ENCODE results near the gene JPH4. TPM values are rescaled to one million over a fixed set of nuclear protein-coding genes. Genes with fewer than 3 reads are reported as not detected.

The JPH4 gene
- total and polyA plus RNA-seq, 2 of the 8 experiments (the other 6 are each of a cell fraction or from before 2014, with no cell fraction given) = 23.9 to 46.7 TPM

GRCh38 chr14:23580152-23580926 is 1.7 kb upstream of the JPH4 start:
- peak overlapping the region in 1 of 2 experiments; percentile 1; a peak in 1 of 4 replicates for H3K4me2 ChIP-seq (ENCODE audit: insufficient read depth in 1 of 2, low read depth in 2 of 2, low read length in 2 of 2)
- H3K18ac ChIP-seq (ENCODE audit: extremely low read depth, low read length) = no peak overlapping the region; the same call in none of the 2 replicates
- no peak overlapping the region for H3K9ac ChIP-seq (replicated peaks in 1 of 4; ENCODE audit: extremely low read depth in 1 of 4, low read depth in 3 of 4, low read length in 3 of 4)
- no peaks in the 10 kb centered on the region for H3K79me1 ChIP-seq (ENCODE audit: low read depth, low read length)
- H2BK120ac ChIP-seq (replicated peaks; ENCODE audit: low read depth, low read length) = no peak overlapping the region
- peak overlapping the region; percentile 4; the same call in 1 of the 2 replicates for H4K8ac ChIP-seq (ENCODE audit: extremely low read depth, insufficient read depth, low read length)
- no peak for TF ChIP-seq RFX5 (IDR thresholded peaks at IDR 0.05; ENCODE audit: borderline replicate concordance, low read depth, low read length)
- TF ChIP-seq GABPA (IDR thresholded peaks at IDR 0.05; ENCODE audit: borderline replicate concordance, insufficient read depth, low read length) = no peak
- no peak for TF ChIP-seq CTBP2 (IDR thresholded peaks at IDR 0.05; ENCODE audit: borderline replicate concordance, insufficient read depth, insufficient read length, low read length)
- TF ChIP-seq E2F6 (IDR thresholded peaks at IDR 0.05) = no peak
- no peak overlapping the region for H4K5ac ChIP-seq (ENCODE audit: insufficient read length, low read depth, low read length)
- H3K14ac ChIP-seq (ENCODE audit: insufficient read length) = no peak overlapping the region
- H4K20me1 ChIP-seq (replicated peaks in 1 of 2; ENCODE audit: control insufficient read depth in 1 of 2, insufficient read depth in 2 of 2, low read length in 2 of 2) = peaks cover 2% of the 10 kb centered on the region in 2 experiments
- H2BK20ac ChIP-seq (ENCODE audit: low read length) = no peak overlapping the region
- ChIA-PET CTCF (ENCODE audit: partially characterized antibody) (interaction anchor here (1.1 to 2.4 kb wide), 10 partner anchors 9 to 500 kb away, joined by 3 to 7 read pairs (median 4); no protein-coding TSS in a partner anchor), POLR2A (ENCODE audit: partially characterized antibody) (interaction anchor here (0.6 to 3.8 kb wide), 5 partner anchors 12 to 114 kb away, joined by 3 to 14 read pairs (median 6); partner anchors contain the start of gene AP1G2)
- H3K27me3 ChIP-seq (replicated peaks in 1 of 4; ENCODE audit: control insufficient read depth in 3 of 4, extremely low read depth in 1 of 4, insufficient read depth in 3 of 4, low read length in 3 of 4) = peaks cover 14 to 25% (median 20%) of the 10 kb centered on the region in 4 experiments; a peak in 6 of 7 replicates
- no peak overlapping the region; the same call in 1 of the 2 replicates for H2AFZ ChIP-seq (ENCODE audit: low read length)
- no peak overlapping the region for H4K91ac ChIP-seq (replicated peaks; ENCODE audit: insufficient read length, low read length)
- 92% methylated on average over 15 of the region's 24 CpGs; no CpG with 5 or more reads in 1 of the 2 experiments for WGBS, 2 experiments (ENCODE audit: extremely low coverage in 1 of 2, insufficient coverage in 1 of 2, insufficient read length in 1 of 2, insufficient replicate concordance in 2 of 2, low coverage in 1 of 2, low lambda C conversion rate in 2 of 2, missing lambda C conversion rate in 1 of 2)
- no peak overlapping the region for H3K4me3 ChIP-seq (ENCODE audit: extremely low read depth in 1 of 4, insufficient read depth in 2 of 4, low read depth in 3 of 4, low read length in 4 of 4)
- FAIRE-seq (no peak), DNase-seq (ENCODE audit: low read depth in 1 of 2, low spot score in 2 of 2) (no peak)
- H3K4ac ChIP-seq (replicated peaks; ENCODE audit: insufficient read length, low read depth, low read length) = no peak overlapping the region
- H2AK5ac ChIP-seq (ENCODE audit: low read depth, low read length) = no peak overlapping the region
- H3K56ac ChIP-seq (replicated peaks; ENCODE audit: insufficient read length, low read depth, low read length) = no peak overlapping the region
- H3K79me2 ChIP-seq (ENCODE audit: control insufficient read depth in 1 of 2, insufficient read depth in 2 of 2, low read length in 2 of 2) = no peaks in the 10 kb centered on the region
- H3K36me3 ChIP-seq (ENCODE audit: control insufficient read depth in 2 of 4, insufficient read depth in 4 of 4, low read length in 3 of 4) = peaks cover 0 to 4% (median 0%) of the 10 kb centered on the region in 4 experiments; a peak in 1 of 8 replicates
- peak overlapping the region; percentile 80; the same call in 1 of the 2 replicates for H2BK12ac ChIP-seq (ENCODE audit: low read depth, low read length)
- H3K27ac ChIP-seq (ENCODE audit: low read depth, low read length) = no peak overlapping the region
- H2BK15ac ChIP-seq (ENCODE audit: low read length) = peak overlapping the region; percentile 77; the same call in 1 of the 2 replicates
- no peak overlapping the region for H3K23ac ChIP-seq (ENCODE audit: insufficient read length)
- H3K9me3 ChIP-seq (ENCODE audit: insufficient read depth in 2 of 2, low read depth in 1 of 2, low read length in 1 of 2) = no peaks in the 10 kb centered on the region; a peak in 1 of 4 replicates
- H3K4me1 ChIP-seq (replicated peaks in 1 of 4; ENCODE audit: control insufficient read depth in 3 of 4, insufficient read depth in 4 of 4, low read length in 3 of 4) = peaks cover 5 to 13% (median 9%) of the 10 kb centered on the region in 4 experiments; a peak in 6 of 7 replicates
- H3K23me2 ChIP-seq (ENCODE audit: low read depth, low read length) = peaks cover 18% of the 10 kb centered on the region; the same call in 1 of the 2 replicates
- H2BK5ac ChIP-seq (ENCODE audit: low read depth, low read length) = no peak overlapping the region

All from H1 (cell line).